GM18502 (cell line): ENCODE results near the gene GARRE1.
A peak's percentile ranks its signal among the peaks of the same experiment; 100 is the strongest.
"Not testable (repeated sequence)": the region's sequence is repeated elsewhere in the genome, so short reads cannot be mapped to it uniquely, and the experiment has no call there.

ENCODE experiments used
- ATAC-seq: cut with Tn5 transposase; IDR thresholded peaks from one replicate; pipeline ENCODE4 v1.9.1; 2021; ENCODE audit warnings: mild to moderate bottlenecking; ENCODE audit not compliant: unreplicated experiment, poor library complexity

The GARRE1 gene

DNA sequence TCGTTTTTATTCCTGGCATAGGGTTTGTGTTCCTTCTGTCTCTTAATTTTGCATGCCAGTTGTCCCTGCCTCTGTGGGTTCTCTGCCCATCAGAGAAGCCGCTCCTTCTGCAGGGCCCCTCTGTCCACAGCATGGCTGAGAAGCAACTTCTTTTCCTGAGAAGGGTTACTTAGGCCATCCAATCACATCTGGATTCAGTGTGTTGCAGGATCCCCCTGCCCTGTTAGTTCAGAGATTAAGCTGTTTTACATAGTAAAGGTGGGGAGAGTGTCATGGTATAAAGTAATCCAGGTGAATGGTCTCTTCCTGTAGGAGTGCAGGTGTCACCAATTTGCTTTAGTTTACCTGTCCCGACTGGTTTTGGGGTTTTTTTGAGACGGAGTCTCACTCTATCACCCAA, 22.9 kb upstream of the GARRE1 start:
- no peak for ATAC-seq

DNA sequence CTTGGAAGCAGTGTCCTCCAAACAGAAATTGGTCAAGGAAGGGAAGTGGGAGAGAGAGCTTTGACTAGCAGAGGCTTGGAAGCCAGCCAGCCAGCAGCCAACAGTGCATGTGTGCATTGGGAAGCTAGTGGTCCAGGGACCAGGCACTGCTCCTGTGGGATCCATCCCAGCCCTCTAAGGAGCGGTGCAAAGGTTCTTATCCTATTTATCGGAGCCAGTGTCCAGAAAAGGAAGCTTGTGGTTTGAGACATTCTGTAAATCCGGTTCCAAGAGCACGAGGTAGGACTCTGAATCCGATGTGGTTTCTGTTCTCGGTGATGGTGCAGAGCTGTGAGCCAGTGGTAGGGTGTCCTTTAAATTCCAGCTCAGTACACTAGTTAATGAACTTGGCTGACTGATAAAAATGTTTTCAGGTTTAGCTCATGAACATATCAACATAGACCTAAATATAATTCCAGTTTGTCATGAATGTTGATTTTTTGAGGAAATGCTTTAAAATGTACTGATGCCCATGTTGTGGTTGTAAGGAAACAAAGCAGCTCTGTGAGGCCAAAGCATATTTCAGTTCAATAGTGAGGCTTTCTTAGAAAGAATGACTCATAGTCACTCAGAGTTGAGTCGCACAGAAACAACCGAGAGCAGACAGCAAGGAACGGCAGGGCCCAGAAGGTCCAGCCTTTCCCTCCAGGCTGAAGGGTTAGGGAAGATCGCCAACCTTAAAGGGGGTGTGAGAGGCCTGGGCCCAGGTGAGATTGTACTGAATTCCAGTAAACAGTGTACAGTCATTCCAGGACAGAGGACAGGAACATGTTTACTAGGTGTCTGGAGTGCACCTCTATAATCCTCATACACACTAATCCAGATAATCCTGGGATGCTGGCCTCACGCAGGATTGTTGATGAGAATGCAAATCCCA, 21.5 kb upstream of the GARRE1 start:
- ATAC-seq = peak; percentile 73

DNA sequence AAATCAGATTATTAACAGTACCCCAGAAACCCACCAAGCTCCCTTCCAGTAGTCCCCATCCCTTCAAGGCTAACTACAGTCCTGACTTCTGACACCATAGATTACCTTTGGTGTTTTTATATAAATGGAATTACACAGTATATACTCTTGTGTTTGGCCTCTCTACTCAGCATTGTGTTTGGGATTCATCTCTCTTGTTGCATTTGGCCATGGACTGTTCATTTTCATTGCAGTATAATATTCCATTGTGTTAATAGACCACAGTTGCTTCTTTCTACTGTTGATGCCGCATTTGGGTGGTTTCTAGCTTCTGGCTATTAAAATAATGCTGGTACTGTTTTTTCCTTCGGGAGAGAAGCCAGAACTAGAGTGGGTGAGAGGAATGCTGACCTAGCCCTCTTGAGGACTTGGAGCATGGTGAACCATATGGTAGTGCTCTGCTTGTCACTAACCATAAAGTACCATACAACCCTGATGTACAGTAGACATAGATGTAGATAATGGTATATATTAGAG, 18.9 kb upstream of the GARRE1 start:
- no peak for ATAC-seq

DNA sequence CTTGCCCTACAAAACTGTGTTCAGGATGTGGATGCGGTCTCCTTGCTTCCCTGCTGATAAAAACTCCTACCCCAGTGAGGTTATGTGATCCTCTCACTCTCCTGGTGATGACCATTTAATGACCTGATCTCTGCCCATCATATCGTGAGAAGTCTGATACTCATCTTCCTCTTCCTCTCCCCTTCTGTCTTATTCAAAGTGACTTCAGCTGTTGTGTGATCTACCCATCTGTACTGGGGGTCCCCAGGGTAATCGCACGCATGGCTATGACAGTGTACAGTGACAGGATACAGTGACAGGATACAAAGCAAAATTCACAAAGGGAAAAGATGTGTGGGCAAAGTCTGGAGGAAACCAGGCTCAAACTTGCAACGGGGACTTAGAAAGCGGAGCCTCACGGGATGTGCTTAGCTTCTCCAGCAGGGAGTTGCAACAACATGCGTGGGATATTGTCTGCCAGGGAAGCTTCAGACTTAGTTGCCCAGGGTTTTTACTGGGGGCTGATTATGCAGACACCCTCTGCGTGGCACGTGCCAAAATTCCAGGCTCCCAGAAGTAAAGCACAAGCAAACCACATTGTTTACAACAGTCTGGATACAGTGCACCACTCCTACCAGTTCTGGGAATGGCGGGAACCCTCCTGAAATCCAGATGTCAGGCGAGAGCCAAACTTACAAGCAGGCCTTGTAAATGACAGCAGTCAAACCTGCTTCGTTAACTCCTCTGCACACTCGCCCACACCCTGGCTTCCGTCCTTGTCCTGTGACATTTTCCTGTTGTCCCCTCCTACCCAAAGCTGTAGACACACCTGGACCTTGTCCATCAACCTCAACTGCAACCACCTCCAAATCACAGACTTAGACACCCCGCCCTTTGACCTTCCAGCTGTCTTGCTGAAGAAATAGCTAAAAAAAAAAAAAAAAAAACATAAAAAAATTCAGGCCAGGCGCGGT, 18.0 kb upstream of the GARRE1 start:
- ATAC-seq = no peak

DNA sequence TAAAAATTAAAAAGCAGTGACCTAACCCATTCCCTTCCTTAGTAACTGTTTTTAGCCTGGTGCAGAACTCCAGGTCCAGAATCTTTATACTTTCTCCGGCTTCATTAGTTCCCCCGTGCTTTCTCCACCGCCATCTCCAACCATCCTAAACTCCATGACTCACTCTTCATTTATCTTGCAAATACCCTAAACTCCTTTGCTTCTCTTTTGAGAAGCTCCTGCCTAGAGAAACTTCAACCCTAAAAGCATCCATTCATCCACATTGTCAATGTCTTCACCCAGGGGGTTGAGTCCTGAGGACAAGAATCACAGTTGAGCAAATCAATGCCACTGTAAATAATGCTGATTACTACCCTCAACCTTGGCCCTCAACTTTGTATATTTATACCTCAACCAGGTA, 17.1 kb upstream of the GARRE1 start:
- no peak for ATAC-seq

DNA sequence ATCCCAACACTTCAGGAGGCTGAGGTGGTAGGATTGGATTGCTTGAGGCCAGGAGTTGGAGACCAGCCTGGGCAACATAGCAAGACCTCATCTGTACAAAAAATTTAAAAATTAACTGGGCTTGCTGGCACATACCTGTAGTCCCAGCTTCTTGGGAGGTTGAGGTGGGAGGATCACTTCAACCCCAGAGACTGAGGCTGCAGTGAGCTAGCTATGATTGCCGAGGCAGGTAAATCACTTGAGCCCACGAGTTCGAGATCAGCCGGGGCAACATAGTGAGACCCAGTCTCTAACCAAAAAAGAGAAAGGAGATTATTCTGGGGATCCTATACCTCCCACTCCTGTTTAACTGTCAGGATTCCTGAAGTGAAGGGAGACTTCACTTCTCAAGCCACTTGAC, 16.4 kb upstream of the GARRE1 start:
- ATAC-seq = no peak

DNA sequence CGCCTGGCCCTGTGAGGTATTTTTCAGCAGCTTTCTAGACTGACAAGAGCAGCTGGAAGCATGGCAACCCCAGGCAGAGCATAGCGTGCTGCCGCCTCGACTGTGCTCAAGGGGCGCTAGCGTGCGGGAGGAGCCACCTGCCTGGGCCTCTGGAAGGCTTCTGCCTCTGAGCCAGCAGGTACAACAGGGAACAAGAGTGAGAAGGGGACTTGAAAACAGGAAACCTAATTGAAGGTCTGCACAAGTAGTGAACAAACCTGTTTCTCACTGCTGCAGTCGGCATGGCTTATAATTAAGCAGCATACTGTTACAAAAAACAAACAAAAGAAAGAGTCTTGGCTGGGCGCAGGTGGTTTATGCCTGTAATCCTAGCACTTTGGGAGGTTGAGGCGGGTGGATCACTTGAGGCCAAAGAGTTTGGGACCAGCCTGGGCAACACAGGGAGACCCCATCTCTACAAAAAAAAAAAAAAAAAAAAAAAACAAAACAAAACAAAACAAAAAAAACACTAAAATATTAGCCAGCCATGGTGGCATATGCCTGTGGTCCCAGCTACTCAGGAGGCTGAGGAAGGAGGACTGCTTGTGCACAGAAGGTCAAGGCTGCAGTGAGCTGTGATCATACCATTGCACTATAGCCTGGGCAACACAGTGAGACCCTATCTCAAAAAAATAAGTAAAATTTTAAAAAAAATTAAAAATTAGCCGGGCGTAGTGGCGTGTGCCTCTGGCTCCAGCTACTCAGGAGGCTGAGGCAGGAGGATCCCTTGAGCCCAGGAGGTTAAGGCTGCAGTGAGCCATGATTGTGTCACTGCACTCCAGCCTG, 12.6 kb upstream of the GARRE1 start:
- no peak for ATAC-seq

DNA sequence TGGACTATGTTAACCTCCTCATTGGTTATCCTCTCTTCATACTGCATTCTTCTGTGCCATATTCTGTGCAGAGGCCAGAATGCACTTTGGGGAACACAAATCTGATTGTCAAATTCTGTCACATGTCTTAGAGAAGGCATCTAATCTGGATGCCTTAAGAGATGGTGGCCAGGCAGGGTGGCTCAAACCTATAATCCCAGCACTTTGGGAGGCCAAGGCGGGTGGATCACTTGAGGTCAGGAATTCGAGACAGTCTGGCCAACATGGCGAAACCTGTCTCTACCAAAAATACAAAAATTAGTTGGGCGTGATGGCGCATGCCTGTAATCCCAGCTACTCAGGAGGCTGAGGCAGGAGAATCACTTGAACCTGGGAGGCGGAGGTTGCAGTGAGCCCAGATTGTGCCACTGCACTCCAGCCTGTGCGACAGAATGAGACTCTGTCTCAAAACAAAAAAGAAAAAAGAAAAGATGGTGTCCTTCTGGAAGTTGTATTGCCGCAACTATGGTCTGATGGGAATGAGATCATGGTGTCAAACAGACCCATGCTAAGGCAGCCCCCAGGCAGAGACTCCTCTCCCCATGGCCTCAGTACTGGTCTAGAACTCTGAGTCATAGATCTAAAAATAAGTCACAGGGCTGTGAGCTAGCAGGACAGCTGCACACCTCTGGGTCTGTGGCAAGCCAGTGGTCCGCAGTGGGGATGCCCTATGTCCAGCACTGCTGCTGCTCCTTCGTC, 11.0 kb upstream of the GARRE1 start:
- peak; percentile 47 for ATAC-seq

DNA sequence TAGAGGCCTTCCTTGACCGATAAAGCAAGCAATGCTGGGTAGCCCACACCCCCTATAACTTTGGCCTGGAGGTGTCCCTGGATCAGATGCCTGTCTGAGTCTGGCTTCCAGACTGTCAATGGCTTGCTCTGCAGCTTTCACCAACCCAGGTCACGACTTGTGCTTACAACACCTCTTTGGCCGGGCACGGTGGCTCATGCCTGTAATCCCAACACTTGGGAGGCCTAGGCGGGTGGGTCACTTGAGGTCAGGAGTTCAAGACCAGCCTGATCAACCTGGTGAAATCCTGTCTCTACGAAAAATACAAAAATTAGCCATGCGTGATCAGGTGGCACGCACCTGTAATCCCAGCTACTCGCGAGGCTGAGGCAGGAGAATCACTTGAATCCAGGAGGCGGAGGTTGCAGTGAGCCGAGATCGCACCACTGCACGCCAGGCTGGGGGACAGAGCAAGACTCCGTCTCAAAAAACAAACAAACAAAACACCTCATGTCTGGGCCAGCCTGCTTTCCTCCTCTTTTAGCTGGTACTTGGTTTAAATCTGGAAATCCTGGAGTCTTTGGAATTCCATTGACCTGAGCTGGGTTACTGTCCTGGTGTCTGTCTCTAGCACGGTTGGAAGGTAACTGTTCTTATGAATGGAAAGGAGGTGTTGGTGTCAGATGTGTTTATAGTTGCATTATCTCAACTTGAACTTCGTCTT, 10.3 kb upstream of the GARRE1 start:
- no peak for ATAC-seq

DNA sequence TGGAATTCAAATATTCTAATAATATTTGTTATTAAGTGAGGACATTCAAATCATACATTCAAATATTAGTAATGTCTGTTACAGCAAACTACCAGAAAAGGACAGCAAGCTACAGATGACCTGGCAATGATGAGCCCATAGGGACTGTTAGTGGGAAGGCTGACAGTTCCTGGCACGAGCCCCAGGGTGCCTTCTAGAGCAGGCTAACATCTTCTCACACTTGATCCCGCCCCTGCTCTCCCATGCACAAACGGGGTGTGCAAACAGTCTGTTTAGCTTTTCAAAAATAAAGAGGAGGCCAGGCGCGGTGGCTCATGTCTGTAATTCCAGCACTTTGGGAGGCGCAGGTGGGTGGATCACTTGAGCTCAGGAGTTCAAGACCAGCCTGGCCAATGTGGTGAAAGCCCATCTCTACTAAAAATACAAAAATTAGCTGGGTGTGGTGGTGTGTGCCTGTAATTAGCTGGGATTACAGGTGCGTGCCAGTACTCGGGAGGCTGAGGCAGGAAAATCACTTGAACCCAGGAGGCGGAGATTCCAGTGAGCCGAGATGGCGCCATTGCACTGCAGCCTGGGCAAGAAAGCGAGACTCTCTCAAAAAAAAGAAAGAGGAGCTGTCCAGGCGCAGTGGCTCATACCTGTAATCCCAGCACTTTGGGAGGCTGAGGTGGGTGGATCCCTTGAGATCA, 9.6 kb upstream of the GARRE1 start:
- no peak for ATAC-seq

DNA sequence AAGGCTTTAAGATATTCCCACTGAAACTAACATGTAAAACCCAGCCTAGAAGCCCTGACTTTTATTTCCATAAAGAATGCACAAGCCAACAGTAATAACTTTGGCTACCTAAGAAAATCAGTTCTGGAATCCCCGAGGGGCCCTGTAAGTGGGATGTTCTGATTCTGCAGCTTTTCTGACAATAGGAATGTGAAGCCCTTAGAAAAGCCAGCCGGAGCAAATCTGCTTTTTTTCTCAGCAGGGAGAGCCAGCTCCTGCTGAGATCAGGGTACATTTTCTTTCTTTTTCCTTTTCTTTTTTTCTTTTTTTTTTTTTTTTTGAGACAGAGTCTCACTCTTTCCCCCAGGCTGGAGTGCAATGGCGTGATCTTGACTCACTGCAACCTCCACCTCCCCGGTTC, 8.0 kb upstream of the GARRE1 start:
- ATAC-seq = no peak

DNA sequence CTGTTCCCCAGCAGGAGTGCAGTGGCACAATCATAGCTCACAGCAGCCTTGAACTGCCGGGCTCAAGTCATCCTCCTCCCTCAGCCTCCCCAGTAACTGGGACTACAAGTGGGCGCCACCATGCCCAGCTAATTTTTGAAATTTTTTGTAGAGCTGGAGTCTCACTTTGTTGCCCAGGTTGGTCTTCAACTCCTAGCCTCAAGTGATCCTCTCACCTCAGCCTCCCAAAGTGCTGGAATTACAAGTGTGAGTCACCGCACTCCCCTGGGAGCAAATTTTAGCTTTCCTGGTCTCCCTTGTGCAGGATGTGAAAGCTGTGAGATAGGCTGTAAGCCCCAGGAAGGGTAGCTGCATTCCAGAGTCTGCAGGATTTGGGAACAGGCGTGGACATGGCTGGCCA, 5.4 kb upstream of the GARRE1 start:
- no peak for ATAC-seq

DNA sequence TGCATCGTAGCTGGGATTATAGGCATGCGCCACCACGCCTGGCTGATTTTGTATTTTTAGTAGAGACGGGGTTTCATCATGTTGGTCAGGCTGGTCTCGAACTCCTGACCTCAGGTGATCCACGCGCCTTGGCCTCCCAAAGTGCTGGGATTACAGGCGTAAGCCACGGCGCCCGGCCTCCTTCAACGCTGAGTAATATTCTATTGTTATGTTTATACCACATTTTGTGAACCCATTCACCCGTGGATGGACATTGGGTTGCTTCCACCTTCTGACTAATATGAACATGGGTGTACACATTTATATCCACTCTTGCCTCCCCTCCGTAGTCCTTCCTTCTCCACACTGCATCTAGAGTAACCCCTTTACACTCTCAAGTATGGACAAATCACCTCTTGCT, 1.2 kb upstream of the GARRE1 start:
- not testable (repeated sequence) for ATAC-seq

DNA sequence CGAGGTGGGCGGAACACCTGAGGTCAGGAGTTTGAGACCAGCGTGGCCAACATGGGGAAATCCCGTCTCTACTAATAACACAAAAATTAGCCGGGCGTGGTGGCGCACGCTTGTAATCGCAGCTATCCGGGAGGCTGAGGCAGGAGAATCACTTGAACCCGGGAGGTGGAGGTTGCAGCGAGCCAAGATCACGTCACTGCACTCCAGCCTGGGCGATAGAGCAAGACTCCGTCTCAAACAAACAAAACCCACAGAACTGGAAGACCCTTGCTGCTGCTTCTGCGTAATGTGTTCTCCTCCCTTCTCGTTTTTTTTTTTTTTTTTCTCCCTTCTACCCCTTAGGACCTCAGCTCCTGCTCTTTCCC, 691 bp upstream of the GARRE1 start:
- ATAC-seq = not testable (repeated sequence)

DNA sequence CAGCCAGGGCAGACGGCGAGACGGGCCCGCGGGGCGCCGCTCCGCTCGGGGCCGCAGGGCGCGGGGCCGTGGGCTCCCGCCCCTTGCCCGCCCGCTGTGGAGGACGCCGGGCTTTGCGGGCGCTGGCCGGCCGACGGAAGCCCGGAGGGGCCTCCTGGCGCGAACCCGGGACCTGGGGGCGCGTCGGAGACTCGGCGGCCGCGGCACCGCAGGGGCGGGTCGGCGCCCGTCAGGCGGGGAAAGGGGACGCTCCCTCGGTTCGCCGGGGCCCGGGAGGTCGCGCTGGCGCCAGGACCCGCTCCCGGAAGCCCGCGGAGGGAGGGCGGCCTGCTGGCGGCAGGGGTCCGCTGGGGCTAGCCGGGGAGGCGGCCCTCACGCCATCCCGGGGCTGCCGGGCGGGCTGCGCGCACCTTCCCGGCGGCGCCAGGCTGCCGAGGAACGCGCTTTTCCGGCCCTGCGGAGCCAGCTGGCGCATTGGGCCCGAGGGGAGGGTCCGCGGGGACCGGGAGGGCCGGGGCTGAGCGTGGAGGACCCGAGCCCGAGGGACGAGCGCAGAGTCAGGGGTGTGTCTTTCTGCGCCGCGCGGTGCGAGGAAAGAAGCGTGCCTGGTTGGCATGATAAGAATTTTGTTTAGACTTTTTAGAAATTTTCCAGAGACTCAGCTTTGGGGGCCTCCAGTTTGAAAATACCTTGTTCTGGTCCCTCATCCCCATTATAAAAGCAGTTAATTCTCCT, 511 bp downstream of the GARRE1 start:
- peak; percentile 48 for ATAC-seq

DNA sequence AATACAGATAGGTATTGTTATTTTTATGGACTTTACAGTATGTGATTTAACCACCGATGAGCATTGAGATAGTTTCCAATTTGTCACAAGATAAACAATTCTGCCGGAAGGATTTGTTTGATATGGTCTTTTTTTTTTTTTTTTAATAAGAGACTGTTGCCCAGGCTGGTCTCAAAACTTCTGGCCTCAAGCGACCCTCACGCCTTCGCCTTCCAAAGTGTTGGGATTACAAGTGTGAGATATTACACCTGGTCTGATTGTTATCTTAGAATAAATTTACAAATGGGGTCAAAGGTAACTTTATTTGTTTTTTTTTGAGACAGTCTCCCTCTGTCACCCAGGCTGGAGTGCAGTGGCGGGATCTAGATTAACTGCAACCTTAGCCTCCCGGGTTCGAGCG, 1.2 kb downstream of the GARRE1 start:
- no peak for ATAC-seq

DNA sequence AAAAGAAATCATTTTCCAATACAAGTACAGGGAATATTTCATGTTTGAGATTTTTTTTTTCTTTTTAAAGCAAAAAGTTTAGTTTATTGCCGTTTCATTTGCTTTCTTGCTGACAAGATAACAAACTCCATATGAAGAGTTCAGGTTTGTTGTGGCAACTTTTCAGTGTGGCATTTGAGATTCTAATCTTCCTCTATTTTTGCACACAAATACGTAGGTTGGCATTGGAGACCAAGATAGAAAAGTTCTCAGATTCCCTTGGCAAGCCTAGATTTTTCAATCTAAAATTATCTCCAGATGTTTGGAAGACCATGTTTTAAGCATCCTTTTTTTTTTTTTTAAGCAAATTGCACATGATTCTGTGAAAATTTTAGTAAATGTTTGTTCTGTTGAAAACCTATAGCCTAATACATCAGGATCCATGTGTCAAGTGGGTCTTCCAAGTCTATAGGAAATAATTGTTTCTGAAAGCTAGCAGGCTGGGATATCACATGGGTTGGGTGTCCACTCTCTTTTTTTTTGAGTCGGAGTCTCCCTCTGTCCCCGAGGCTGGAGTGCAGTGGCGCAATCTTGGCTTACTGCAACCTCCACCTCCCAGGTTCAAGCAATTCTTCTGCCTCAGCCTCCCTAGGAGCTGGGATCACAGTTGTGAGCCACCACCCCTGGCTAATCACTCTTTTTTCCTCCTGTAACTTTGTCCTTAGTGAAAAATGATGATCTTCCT, 2.6 kb downstream of the GARRE1 start:
- ATAC-seq = no peak
